HG03108 (cell line): Measurements from ENCODE around the gene ERN1.

Experiments used
- ATAC-seq: cut with Tn5 transposase; IDR thresholded peaks from one replicate; pipeline ENCODE4 v1.9.1; 2021; ENCODE audit warnings: moderate library complexity; ENCODE audit not compliant: unreplicated experiment

ERN1 gene

GRCh38 chr17:64113006-64113405 is 16.9 kb downstream of the ERN1 start:
- ATAC-seq: no peak

GRCh38 chr17:64111831-64112230 is 18.1 kb downstream of the ERN1 start:
- ATAC-seq: no peak

DNA sequence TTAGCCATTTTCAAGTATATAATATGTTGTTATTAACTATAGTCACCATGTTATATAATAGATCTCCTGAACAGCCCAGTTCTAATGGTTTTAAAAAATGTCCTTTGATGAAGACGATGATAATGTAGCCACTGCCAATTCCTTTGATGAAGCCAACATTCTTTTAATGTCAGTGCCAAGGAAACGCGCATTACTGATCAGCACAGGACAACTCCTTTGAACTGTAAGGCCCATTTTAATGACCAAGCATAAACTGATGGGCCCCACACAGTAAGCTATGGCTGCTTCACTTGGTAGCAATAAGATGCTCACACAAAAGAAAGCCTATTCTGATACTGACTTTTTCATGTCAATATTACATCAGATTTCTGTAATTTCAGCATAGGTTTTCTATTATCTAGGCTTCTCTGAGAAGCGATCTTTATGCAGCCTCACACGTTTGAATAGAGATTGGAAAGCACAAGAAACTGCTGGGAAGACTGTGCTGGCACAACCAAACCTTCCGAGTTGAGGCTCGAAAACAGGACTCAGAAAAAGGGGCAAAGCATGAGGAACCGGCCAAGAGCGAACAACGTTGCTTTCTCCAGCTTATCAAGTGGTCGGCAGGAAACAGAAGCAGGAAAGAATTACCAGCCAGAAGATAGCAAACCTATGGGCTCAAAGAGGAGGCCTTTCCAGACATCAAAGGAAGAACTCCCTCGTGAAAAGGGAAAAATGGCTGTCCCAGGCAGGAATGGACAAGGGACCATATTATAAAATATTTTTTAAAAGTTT is 19.4 kb downstream of the ERN1 start:
- ATAC-seq: no peak

GRCh38 chr17:64109400-64109799 is 20.5 kb downstream of the ERN1 start:
- no peak for ATAC-seq

GRCh38 chr17:64107500-64108236 is 22.3 kb downstream of the ERN1 start:
- ATAC-seq: no peak

DNA sequence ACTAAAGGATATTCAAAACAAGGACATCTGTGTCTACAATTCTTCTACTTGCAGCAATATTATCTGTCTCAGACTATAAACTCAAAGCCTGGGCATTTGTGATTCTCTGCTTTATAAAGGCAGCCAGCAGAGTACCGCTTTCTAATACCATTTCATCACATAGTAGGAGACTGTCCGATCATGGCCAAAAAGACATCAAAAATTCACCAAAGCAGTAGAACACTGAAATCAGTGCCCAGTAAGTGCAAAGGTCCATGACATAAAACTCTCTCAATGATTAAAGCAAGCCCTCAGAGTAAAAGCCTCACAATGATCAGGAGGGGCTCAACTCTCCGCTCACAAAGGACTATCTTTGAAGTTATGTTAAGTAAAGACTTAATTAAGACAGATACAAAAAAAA is 23.0 kb downstream of the ERN1 start:
- ATAC-seq: no peak

- ATAC-seq: no peak
Measured at GRCh38 chr17:64103391-64104364, 26.3 kb downstream of the ERN1 start.

GRCh38 chr17:64102627-64103390 is 27.1 kb downstream of the ERN1 start:
- no peak for ATAC-seq

DNA sequence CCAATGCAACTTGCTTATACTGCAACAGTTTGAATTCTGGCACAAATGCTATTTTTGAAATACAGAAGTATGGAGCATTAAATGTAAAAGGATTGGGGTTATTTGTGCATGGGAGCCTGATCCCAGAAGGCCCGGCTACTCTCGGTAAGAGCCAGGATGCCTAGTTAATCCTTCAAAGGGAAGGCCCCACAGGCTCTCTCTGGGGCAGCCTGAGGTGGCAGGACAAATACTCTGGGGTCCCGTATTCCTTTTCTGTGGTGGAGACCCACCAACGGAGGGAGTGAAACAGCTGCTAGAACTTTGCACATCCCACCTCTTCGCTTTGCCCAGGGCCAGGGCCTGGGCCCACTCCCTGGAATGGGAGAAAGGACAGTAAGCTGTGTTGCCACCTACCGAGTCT is 30.4 kb downstream of the ERN1 start:
- no peak for ATAC-seq

- ATAC-seq: no peak
Measured at GRCh38 chr17:64097196-64097936, 32.6 kb downstream of the ERN1 start.

GRCh38 chr17:64096037-64096436 is 33.9 kb downstream of the ERN1 start:
- ATAC-seq: no peak

GRCh38 chr17:64095144-64095882 is 34.6 kb downstream of the ERN1 start:
- ATAC-seq: no peak

GRCh38 chr17:64094412-64094811 is 35.5 kb downstream of the ERN1 start:
- no peak for ATAC-seq

GRCh38 chr17:64092952-64093451 is 36.9 kb downstream of the ERN1 start:
- no peak for ATAC-seq

GRCh38 chr17:64092113-64092512 is 37.8 kb downstream of the ERN1 start:
- ATAC-seq: no peak

DNA sequence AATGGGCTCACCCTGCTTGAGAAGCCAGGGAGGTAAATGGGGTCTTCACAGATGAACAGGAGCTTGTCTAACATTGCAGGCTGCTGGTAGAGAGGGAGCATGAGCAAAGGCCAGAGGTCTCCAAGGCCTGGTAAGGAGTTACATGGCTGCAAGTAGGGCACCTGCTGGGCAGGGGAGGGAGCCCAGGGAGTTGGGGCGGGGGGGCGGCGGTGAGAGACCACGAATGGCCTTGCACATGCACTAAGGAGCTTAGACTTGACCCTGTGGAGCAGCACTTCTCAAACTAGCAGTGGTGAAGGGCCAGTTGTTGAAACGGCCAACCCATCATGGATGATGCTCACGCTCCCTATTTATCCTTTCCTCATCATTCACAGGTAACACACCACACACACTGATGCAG is 38.4 kb downstream of the ERN1 start:
- no peak for ATAC-seq

DNA sequence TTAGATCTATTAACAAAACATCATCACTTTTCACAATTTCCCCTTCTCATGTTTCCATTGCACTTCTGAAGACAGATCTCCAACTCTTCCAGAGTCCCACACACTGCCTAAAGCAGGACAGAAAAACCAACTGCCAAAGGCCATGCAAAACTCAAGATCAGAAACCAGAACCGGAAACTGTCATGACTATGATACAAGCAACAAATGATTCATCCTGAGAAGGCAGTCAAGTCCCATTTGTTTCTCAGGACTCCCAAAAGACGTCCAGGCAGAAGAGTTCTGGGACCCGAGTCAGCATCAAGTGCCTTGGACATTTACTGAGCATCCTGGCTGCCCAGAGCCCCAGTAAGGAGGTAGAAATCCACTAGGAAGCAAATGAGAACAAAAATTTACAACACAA is 38.8 kb downstream of the ERN1 start:
- ATAC-seq: peak; percentile 68

DNA sequence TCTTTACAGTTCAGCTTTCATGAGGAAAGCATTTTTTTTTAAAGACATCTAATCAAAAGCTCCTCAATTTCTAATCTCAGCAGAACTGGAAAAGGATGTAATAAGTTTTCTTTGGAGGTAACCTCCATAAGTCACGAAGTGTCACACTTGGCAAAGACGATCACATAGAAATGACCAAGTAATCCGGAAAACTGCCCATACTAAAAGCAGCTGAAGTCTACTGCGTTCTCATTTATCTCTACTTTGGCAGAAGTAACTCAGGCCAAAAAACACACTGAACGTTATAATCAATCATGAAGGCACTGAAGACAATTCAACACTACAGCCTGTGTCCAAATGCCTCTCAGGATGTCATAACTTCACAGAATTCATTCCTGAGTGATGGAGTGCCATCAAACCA is 39.8 kb downstream of the ERN1 start:
- no peak for ATAC-seq
